IPS-NIHi7 (cell line): Measurements from ENCODE around the gene CREB3L1.
A peak's percentile ranks its signal among the peaks of the same experiment; 100 is the strongest.
"Not testable (repeated sequence)": the region's sequence is repeated elsewhere in the genome, so short reads cannot be mapped to it uniquely, and the experiment has no call there.

ENCODE experiments used
- DNase-seq: peaks from one replicate; pipeline ENCODE4 v3.0.0; 2012; ENCODE audit warnings: mixed read lengths; ENCODE audit errors: extremely low spot score

The CREB3L1 gene

GRCh38 chr11:46295312-46296058, 18.0 kb downstream of the CREB3L1 start:
- peak; percentile 94 for DNase-seq

- DNase-seq: no peak
These were observed 18.6 kb downstream of the CREB3L1 start for GRCh38 chr11:46296059-46296527.

- DNase-seq: peak; percentile 93
These were observed 19.3 kb downstream of the CREB3L1 start for GRCh38 chr11:46296528-46297448.

GRCh38 chr11:46298699-46299433, 21.4 kb downstream of the CREB3L1 start:
- no peak for DNase-seq

GRCh38 chr11:46299451-46299961, 22.0 kb downstream of the CREB3L1 start:
- no peak for DNase-seq

- DNase-seq: no peak
These were observed 22.8 kb downstream of the CREB3L1 start for GRCh38 chr11:46300270-46300669.

- DNase-seq: no peak
These were observed 25.4 kb downstream of the CREB3L1 start for GRCh38 chr11:46302866-46303265.

GRCh38 chr11:46304036-46304435, 26.6 kb downstream of the CREB3L1 start:
- not testable (repeated sequence) for DNase-seq

- no peak for DNase-seq
These were observed 27.2 kb downstream of the CREB3L1 start for GRCh38 chr11:46304605-46305179.

- no peak for DNase-seq
These were observed 27.8 kb downstream of the CREB3L1 start for GRCh38 chr11:46305295-46305694.

GRCh38 chr11:46306296-46306853, 28.9 kb downstream of the CREB3L1 start:
- DNase-seq: no peak

GRCh38 chr11:46307369-46307768, 29.9 kb downstream of the CREB3L1 start:
- no peak for DNase-seq

- DNase-seq: no peak
These were observed 30.4 kb downstream of the CREB3L1 start for GRCh38 chr11:46307785-46308341.

- peak; percentile 87 for DNase-seq
These were observed 31.4 kb downstream of the CREB3L1 start for GRCh38 chr11:46308631-46309419.

GRCh38 chr11:46309814-46310259, 32.4 kb downstream of the CREB3L1 start:
- no peak for DNase-seq

GRCh38 chr11:46315033-46315738, 37.7 kb downstream of the CREB3L1 start:
- DNase-seq: peak; percentile 99

GRCh38 chr11:46315783-46316563, 38.5 kb downstream of the CREB3L1 start:
- DNase-seq: no peak

- no peak for DNase-seq
These were observed 41.6 kb downstream of the CREB3L1 start for GRCh38 chr11:46319074-46319453.
